GM12873 (cell line): ENCODE measurements around the gene ASPSCR1.

Experiments
- CTCF ChIP-seq: IDR thresholded peaks from 2 replicates; pipeline ENCODE4 v1.5.1; 2012; ENCODE audit warnings: low read depth, mild to moderate bottlenecking, moderate library complexity, low read length, control low read depth; ENCODE audit not compliant: insufficient read depth; ENCODE audit errors: missing control alignments

ASPSCR1 gene

GRCh38 chr17:82041144-82041814 lies 63.9 kb downstream of the ASPSCR1 start:
- no peak for TF ChIP-seq CTCF

- no peak for TF ChIP-seq CTCF
Measured at GRCh38 chr17:82042649-82043048, 65.2 kb downstream of the ASPSCR1 start.

DNA sequence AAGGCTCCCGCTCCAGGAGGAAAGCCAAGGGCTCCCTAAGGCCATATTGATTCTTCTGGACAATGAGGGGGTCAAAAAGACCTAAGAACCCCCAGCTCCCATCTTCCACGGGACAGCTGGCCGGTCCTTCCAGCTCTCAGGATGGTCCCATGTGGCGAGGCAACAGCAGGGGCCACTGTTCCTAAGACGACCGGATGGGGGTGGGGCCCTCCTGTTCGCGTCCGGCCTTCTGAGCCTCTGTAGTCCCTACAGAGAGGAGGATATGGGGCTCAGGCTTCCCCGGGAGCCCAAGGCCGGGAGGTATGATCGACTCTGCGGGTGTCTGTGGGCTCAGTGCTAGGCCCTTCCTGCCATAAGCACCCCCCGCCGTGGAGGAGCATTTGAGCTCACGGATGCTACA lies 66.1 kb downstream of the ASPSCR1 start:
- no peak for TF ChIP-seq CTCF

GRCh38 chr17:82045936-82046484 lies 68.6 kb downstream of the ASPSCR1 start:
- no peak for TF ChIP-seq CTCF

GRCh38 chr17:82046903-82047302 lies 69.5 kb downstream of the ASPSCR1 start:
- no peak for TF ChIP-seq CTCF

DNA sequence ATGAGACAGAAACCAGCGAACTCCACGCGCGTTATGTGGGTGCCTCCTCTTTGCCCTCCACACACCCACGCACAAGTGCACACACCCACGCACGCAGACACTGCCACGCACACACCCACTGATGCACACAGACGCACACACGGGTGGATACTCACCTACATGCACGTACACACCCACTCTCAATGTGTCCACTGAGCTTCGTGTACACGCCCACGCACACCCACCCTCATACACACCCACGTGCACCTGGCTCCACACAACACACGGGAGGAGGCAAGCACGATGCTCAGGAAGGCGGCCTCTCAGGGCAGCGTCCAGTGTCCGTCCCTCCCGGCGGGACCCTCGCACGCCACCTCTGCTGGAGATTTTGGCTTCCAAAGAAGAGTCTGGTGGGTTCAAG lies 70.0 kb downstream of the ASPSCR1 start:
- no peak for TF ChIP-seq CTCF

DNA sequence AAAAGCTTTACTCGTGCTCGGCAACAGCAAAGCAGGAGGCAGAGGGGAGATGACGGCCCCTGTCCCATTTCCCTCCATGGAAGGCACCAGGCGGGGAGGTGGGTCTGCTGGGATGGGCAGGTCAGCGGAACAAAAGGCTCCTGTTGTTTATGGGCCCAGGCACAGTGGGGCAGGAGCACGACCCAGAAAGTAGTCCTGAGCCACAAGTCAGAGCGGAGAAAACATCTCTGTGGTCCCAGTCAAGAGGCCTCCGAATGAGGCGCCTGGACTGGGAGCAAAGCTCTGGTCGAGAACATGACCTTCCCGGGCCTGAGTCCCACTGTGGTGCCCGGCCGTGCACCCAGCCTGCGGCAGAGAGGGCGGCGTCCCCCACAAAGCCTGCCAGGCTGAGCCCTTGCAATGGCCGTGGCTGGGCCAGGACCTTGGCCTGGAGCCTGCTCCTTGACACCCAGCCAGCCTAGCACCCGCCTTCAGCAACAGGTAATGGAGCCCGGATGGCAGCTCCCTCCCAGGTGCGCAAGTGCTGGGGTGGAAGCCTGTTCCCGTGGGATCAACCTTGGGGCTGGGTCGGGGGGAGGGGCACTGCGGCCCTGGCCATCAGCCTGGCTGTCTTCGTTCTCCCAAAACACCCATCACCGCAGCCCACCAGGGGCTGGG lies 70.6 kb downstream of the ASPSCR1 start:
- TF ChIP-seq CTCF = no peak
